ENCODE data around the gene KLHL30.

The KLHL30 gene

DNA sequence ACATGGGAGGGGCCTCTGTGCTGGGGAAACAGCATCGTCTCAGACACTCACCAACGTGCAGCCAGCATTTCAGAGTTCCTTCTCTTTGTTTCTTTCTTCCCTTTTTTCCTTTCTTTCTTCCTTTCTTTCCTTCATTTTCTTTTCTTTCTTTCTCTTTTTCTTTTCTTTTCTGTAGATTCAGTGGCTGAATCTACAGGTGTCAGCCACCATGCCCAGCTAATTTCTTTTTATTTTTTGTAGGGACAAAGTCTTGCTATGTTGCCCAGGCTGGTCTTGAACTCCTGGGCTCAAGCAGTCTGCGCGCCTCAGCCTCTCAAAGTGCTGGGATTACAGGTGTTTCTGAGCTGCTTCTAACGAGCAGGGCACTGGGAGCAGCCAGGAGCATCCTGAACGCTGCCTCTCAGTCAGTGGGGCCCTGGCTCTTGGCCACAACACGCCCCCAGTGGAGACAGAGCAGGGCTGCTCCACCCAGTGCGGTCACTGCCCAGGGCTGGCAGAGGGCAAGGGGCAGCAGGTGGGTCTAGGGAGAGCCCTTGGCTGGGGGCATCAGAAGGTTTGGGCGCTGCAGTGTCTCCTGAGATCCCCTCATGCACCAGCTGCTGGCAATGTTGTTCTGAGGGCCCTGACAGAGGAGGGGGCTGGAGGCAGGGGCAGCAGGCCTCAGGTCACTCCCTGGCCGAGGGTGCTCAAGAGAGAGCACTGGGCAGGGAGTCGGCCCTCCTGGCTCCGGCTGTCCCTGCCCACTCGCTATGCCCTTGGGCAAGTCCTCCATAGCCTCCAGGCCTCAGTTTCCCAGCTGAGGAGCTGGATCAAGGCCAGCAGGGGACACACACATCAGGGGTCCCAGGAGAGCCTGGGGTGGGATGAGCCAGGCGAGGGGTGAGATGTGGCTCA is 4.7 kb upstream of the KLHL30 start:
- no peak for DNase-seq

DNA sequence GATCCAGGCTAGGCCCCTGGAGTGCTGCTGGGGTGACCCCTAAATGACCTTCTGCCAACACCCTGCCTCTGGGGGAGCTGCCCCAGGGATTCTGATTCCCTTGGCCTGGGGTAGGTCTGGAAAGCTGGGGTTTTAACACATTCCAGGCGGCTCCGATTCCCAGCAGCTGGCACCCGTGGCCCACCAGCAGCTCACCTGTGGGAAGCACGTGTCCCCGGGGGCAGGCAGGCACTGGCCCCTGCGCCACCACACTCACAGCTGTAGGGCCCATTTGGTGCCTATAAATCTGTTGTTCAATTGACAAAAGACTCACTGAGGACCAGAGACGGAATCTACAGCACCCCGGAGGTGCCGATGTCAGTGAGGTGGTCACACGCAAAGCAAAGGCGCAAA is 4.1 kb upstream of the KLHL30 start:
- DNase-seq = no peak

DNA sequence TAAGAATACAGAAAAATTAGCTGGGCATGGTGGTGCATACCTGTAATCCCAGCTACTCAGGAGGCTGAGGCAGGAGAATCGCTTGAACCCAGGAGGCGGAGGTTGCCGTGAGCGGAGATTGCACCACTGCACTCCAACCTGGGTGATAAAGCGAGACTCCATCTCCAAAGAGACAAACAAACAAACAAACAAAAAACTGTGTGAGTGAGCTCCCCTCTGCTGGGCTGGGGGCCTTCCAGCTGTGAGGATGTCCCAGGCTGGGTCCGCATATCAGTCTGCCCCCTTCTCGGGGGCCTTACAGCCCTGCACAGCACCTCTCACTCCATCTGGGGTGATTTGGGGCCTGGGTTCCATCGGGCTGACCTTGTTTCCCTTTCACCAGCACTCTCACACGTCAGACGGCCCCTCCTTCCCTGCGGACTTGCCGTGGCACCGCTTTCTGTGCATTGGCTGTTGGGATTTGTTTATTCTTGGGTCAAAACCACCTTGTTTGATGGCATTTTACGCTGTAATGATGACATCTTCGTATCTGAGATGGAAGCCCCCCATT is 2.8 kb upstream of the KLHL30 start:
- DNase-seq = no peak

DNA sequence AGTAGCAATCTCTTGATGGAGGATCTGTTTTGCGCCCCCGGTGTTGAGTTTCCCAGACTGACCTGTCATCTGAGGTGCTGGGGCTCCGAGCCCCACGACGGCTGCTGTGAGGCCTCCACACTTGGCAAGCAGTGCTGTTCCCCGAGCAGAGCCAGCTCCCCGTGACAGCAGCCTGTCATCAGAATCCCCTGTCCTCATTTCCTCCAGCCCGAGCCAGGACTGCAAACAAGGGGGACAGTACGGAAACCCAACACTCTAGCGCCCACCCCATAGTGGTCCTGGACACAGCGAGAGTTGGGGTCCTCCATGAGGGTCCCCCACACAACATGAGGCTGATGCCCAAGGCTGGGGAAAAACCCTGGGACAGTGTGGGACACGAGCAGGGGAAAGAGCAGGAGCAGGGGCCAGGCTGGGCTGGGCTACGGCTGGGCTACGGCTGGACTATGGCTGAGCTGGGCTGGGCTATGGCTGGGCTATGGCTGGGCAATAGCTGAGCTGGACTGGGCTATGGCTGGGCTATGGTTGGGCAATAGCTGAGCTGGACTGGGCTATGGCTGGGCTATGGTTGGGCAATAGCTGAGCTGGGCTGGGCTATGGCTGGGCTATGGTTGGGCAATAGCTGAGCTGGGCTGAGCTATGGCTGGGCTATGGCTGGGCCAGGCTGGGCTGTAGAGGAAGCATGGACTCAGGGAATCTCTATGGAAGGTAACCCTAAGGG is 1.5 kb upstream of the KLHL30 start:
- no peak for DNase-seq

DNA sequence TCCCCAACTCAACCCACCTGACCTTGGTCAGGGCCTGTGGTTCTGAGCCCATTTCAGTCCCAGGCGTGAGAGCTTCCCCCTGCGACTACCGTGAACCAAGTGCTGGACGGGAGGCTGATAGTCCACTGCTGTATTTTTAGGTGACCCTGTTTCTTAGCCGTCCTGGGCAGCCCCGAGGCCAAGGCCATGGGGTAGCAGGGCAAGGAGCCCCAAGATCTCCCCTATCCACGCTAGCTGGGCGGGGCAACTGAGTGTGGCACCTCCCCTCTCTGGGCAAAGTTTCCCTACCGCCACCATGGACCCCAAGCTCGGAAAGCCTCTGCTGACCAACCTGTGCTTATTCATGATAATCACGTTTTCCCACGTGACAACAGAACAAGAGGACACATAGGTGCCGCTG is 583 bp upstream of the KLHL30 start:
- no peak for DNase-seq

DNA sequence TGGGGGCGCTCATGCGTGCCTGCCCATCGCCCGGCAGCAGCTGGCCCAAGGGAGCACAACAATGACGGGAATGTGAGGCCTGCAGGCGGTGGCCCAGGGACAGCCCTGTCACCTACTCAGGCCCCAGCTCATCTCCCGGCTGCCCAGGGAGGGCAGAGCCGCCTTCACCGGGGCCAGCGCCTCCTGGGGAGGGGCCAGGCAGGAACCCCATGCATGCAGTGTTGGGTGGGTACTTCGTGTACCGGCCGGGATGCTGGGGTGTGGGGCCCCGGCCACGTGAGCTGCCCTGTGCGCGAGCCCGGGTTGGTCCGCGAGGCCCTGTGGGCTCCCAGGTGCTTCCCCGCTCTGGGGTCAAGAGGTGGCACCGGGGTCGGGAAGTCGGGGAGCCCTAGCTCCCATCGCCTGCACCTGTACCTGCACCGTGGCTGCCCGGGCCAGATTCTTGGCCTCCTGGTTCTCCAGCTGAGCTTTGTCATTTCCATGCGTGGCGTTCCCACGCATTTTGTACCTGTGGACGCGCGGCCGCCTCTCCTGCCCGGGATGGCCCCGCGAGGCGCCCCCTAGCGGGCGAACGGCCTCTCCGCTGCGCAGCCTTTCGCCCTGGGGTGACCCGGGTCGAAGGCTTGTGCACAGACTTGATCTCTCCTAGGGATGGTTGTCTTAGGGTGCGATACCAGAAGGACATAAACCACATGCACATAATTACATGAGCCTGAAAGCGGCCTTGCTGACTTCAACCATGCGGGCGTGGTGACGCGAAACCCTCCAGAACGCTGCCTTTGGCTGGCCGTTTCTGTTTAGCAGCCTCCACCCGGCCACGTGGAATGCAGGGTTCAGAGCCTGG is 950 bp downstream of the KLHL30 start:
- DNase-seq = no peak

DNA sequence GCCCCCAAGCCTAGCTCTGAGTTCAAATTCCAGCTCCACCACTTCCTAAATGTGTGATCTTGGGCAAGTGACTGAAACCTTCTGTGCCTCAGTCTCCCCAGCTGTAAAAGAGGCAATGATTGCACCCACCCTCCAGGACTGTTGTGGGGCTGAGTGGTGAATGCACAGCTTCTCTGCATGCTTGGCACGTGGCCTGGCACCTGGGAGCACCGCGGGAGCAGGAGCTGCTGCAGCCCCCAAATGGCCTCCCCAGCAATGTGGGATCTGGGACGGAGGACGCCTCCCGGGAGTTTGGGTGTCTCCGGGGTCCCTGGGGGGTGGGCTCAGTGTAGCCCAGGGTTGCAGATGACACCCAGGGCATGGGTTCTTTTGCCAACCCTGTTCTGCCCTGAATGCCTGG is 1.6 kb downstream of the KLHL30 start:
- no peak for DNase-seq

DNA sequence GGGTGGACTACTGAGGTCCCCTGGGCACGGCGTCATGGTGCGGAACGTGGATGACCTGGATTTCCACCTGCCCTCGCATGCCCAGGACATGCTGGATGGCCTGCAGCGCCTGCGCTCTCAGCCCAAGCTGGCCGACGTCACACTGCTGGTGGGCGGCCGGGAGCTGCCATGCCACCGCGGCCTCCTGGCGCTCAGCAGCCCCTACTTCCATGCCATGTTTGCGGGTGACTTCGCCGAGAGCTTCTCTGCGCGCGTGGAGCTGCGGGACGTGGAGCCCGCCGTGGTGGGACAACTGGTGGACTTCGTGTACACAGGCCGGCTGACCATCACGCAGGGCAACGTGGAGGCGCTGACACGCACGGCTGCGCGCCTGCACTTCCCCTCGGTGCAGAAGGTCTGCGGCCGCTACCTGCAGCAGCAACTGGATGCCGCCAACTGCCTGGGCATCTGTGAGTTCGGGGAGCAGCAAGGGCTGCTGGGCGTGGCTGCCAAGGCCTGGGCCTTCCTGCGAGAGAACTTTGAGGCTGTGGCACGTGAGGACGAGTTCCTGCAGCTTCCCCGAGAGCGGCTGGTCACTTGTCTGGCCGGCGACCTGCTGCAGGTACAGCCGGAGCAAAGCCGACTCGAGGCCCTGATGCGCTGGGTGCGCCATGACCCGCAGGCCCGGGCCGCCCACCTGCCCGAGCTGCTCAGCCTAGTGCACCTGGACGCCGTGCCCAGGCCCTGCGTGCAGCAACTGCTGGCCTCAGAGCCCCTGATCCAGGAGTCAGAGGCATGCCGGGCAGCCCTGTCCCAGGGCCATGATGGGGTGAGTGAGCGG is 2.5 kb downstream of the KLHL30 start:
- DNase-seq = no peak

DNA sequence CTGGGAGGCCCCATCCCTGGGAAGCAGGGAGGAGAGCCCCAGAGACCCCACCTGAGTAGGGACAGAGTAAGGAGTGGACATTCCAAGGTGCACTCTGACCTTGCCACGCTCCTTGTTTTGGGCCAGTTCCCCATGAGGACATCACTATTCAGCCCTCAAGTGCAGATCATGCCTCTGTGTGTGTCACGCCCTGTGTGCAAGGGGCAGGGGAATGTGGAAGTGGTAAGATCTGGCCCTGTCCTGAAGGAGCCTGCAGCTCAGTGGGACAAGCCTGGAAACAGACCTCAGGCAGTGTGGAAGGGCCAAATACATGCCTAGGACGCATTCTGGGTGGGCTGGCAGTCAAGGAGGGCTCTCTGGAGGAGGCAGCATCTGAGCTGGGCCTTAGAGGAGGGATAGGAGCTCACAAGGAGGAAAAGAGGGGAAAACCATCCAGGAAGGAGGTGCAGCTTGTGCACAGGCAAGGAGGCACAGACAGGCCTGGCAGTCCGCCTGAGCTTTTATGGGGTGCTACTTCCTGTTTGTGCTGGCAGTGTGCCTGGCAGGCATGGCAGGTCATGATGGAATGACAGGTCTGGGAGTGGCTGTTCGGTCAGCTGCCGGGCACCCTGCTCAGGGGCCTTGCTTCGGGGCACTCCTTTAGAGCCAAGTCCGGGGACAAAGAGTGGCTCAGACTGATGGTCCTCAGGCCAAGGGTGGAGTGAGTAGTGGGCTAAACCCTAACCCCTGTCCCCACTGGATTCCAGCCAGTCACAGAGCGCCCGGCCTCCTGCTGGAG is 3.3 kb downstream of the KLHL30 start:
- no peak for DNase-seq

DNA sequence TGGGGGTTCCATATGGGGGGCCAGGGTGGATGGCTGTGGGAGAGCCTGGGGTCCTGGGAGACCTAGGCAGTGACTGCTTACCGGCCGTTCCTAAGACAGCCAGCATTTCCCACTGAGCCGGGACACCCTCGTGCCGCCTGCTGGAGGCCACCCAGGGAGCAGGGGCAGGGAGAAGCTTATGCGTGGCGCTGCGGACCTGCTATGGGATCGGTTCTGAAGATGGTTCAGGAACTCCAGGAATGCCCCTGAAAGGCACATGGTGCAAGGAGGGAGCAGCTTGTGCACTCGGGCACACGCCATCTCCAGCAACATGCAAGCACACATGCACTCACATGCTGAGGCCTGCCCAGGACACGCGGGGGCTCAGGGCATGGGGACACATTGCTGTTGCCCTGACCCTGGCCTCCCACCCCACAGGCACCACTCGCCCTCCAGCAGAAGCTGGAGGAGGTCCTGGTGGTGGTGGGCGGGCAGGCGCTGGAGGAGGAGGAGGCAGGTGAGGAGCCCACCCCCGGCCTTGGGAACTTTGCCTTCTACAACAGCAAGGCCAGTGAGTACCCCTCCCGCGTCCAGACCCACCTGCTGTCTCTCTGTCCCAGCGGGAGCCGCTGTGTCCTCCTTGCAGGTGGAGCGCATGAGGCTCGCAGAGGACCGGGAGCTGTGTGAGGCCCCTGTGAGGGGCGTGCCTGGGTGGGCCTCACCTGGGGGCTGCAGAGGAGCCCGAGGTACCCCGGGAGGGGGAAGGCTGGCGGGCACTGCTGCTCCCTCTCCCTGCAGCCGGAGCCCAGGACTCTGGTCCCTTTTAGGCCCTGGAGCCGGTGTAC is 4.1 kb downstream of the KLHL30 start:
- no peak for DNase-seq

DNA sequence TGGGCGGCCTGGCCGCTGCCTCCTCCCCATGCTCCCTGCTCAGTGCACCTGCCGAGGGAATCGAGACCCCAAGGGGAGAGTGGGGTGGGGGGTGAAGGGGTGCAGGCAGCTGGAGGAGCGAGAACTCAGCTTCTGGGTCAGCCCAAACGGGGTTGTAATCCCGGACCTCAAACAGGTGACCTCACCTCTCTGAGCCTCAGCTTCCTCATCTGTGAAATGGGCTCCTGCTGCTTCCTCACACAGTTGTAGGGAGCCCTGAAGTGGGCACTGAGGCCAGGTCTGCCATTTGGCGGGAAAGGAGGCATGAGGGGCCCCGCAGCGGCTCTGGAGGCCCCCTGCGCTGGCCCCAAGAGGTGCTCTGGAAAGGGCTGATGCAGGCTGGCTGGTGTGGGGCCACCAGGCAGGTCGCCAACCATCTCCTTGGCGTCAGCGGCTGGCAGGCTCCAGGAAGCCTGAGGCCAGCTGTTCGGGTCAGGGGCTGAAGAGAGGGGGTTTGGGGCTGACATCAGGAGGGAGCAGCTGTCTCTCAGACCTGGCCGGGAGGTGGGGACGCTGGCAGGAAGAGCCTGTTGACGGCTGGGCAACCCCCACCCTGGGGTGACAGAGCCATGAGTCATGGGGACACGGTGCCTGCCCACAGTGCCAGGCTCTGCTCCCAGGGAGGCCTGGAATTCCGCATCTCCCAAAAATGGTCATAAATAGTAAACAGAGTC is 4.9 kb downstream of the KLHL30 start:
- DNase-seq = no peak

DNA sequence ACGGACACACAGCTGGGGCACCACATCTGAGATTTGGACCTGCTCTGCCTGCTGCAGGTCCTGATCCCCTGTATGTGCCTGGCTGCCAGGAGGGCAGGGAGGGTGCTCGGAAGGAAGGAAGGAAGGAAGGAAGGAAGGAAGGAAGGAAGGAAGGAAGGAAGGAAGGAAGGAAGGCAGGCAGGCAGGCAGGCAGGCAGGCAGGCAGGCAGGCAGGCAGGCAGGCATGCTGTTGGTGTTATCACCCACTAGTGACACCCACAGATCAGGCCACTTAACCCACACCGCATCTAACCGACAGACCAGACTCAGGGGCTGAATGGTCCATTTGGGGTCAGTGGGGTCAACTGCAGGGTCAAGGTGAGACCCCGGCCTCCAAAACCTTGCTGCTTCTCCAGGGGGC is 5.8 kb downstream of the KLHL30 start:
- DNase-seq = no peak

DNA sequence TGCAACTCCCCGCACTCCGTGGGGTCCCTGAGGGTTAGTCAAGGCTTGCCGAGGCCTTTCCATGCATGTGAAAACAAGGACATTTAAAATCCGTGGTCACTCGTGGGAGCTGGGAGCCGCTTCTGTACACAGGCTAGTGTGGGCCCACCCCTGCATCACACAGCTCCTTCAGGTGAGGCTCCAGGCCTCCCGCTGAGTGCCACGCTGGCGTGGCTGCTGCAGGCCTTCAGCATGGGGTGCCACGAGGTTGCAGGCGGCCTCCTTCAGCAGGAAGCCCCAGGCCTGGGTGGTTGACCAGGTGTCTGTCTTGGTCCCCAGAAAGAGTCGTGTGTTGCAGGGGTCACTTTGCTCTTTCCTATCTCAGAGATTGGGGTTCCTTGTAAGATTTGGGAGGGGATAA is 6.6 kb downstream of the KLHL30 start:
- DNase-seq = no peak

DNA sequence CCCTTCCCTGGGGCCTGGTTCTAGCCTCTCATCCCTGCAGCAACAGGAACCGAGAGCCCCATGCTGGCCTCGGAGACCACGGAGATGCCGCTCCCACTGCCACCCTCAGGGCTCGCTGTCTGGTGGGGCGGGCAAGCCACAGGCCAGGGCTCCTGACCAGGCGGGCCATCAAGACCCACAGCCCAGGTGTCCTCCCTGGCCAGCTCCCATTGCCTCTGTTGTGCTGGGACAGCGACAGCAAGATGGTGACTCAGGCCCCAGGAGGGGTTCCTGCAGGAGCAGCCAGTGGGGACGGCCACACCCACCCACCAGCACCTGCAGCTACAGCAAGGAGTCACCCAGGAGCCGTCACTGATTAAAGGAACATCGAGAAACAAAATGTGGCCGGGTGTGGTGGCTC is 7.4 kb downstream of the KLHL30 start:
- DNase-seq = no peak

DNA sequence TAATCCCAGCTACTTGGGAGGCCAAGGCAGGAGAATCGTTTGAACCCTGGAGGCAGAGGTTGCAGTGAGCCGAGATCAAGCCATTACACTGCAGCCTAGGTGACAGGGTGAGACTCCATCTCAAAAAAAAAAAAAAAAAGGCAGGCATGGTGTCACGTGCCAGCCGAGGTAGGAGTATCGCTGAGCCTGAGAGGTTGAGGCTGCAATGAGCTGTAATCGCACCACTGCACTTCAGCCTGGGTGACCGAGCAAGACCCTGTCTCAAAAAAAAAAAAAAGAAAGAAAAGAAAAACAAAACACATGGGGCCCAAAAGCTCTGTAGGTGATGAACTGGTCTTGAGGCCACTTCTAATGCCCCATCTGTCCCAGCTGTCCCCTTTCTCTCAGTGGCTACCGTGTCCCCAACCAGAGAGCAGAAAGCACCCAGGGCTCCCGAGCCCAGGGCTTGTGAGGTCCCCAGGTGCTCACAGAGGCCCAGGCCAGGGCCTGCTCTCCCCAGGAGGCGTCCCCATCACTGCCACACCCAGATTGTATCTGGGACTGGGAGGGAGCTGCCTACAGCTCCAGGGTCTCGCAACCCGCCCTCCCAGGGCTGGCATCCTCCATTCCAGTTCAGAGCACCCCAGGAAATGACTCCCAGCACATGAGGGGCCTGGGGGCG is 8.5 kb downstream of the KLHL30 start:
- no peak for DNase-seq

DNA sequence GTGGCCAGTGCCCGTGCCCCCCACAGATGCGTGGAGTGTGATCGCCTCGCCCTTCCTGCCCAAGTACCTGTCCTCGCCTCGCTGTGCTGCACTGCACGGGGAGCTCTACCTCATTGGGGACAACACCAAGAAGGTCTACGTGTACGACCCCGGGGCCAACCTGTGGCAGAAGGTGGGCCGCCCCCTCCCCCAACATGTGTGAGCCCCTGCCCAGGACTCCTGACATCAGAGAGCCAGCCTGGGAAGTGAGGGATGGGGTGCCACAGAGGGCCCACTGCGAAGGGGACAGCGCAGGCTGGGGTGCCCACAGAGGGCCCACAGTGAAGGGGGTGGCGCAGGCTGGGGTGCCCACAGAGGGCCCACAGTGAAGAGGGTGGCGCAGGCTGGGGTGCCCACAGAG is 10.5 kb downstream of the KLHL30 start:
- no peak for DNase-seq

DNA sequence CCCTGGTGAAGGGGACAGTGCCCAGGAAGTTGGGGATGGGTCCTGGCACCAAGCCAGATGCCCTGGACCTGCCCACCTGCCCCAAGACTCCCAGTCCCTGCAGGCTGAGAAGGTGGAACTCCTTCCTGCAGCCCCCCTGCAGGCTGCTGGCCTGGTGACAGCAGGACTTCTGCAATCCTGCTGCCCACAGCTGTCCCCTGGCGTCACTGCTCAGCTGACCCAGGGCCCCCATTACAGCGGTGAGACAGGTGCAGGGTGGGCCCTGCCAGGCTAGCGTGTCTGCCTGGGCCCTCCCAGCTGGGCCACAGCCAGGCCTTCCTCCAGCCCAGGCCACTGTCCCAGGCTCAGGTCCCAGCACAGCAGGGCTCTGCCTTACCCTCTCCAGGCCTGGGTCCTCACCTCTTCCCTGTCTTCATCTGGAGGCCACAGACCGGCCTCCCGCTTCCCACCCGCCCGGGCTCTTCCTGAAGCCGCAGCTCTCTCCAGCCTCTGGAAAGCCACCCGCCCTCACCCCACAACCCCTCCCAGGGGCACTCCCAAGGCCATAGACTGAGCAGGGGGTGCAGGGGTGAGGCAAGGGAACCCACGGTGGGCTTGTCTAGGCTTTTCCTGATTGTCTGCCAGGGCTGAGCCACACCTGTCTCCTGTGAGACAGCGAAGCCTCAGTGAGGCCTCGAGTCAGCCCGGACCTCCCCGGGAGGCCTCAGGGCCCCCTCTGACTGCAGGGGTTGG is 11.5 kb downstream of the KLHL30 start:
- DNase-seq = no peak

DNA sequence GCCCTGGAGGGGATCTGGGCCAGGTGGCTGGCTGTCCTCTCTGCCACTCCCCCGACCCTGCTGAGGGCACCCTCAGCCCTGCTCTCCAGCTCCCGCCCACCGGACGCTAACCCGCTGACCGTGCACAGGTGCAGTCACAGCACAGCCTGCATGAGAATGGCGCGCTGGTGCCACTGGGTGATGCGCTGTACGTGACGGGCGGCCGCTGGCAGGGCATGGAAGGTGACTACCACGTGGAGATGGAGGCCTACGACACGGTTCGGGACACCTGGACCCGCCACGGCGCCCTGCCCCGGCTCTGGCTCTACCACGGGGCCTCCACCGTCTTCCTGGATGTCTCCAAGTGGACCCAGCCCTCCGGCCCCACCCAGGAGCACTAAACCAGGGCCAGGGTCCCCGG is 12.2 kb downstream of the KLHL30 start:
- no peak for DNase-seq

DNA sequence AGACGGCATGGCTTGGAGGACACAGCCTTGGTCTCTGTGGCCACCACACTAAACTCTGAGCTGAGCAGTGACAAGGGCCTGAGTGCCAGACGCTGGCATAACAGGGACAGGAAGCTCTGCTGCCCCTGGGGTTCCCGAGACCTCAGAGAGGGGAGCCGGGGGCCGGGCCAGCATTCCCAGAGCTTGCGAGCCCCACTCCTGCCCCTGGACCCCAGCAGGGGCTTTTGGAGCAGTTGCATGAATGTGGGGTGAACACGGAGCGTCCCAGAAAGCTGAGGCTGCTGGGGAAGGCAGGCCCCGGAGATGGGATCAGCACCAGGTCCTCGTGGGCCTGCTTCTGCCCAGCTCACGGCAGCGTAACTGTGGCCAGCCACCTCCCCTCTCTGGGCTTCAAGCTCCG is 12.7 kb downstream of the KLHL30 start:
- no peak for DNase-seq
